ENCODE data around the gene RFX7. TPM values are rescaled to one million over a fixed set of nuclear protein-coding genes. Genes with fewer than 3 reads are reported as not detected.

Gene RFX7
- total RNA-seq, 2 donors from 2014 or later, result 4.4 to 5.9 TPM

GRCh38 chr15:56194035-56194434 is 49.6 kb downstream of the RFX7 start:
- H3K27me3 ChIP-seq, result no peaks in the 10 kb centered on the region
- H3K27ac ChIP-seq, result no peak overlapping the region

DNA sequence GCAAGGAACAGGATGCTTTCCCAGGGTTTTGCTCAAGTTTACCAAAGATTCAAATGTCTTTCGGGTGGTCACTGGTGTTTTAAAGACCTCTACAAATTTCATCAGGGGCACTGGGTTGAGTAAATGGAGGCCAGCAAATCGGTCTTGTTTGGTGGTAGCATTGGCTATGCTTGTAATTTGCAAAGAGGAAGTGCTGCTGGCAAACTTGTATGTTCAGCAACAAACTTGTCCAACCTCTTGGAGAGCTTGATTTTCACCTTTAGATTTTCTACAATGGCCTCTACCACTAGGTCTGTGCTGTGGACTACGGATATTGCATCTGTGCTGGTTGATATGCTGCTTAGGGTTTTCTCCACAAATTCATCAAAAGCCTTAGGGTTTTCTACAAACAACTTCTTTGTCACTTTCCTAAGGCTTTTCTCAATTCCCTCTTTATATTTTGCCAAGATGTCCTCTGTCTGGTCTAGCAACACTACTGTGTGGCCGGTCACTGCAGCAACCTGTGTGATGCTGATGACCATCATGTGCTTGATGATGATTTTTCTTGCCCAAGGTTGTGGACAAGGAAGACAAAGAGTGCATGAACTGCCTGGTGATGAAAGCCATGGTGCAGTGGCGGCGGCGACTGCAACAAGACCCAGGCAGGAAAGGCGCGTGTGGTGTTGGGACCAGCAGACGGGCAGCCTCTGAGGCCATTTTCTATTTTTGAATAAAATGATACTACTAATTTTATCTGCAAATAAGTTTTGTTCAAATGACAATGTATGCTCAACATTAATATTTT is 50.8 kb downstream of the RFX7 start:
- no peak for TF ChIP-seq CTCF (IDR thresholded peaks at IDR 0.05)
- no peak for DNase-seq (ENCODE audit: low spot score)
- H3K4me3 ChIP-seq, result no peak overlapping the region
- no peaks in the 10 kb centered on the region for H3K9me3 ChIP-seq
- H3K4me1 ChIP-seq, result no peaks in the 10 kb centered on the region
- no peaks in the 10 kb centered on the region for H3K27me3 ChIP-seq
- H3K36me3 ChIP-seq, result no peaks in the 10 kb centered on the region
- H3K27ac ChIP-seq, result no peak overlapping the region

More at GRCh38 chr15:56194035-56194434, 49.6 kb downstream of the RFX7 start:
- Histone ChIP-seq H3K4me3 (no peak overlapping the region), H3K9me3 (no peaks in the 10 kb centered on the region), H3K36me3 (no peaks in the 10 kb centered on the region), H3K4me1 (no peaks in the 10 kb centered on the region)
- no peak for TF ChIP-seq CTCF (IDR thresholded peaks at IDR 0.05)
- no peak for DNase-seq (ENCODE audit: low spot score)

DNA sequence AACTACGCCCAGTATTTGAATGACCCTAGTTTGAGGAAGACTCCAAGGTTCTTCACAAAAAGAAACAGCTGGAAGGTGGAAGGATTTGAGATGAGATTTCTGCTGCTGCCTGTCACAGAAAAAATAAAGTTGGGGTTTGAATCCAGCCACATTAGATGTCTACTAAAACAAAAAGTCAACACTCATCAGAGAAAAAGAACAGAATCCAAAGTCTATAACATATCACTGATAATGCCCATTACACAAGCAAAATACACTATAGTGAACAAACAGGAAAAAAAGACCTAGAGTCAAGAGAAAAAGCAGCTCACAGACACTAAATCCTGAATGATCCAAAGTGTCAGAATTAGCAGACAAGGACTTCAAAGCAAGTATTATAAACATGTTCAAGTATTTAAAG is 56.0 kb downstream of the RFX7 start:
- no peaks in the 10 kb centered on the region for H3K27me3 ChIP-seq
- DNase-seq (ENCODE audit: low spot score), result no peak
- no peak for TF ChIP-seq CTCF (IDR thresholded peaks at IDR 0.05)
- H3K4me1 ChIP-seq, result peaks cover 0 to 8% of the 10 kb centered on the region in 2 donors
- H3K27ac ChIP-seq, result no peak overlapping the region
- H3K9me3 ChIP-seq, result no peaks in the 10 kb centered on the region
- H3K4me3 ChIP-seq, result no peak overlapping the region
- no peaks in the 10 kb centered on the region for H3K36me3 ChIP-seq

- Histone ChIP-seq H3K36me3 (no peaks in the 10 kb centered on the region), H3K4me3 (no peak overlapping the region), H3K27ac (no peak overlapping the region), H3K9me3 (no peaks in the 10 kb centered on the region), H3K4me1 (peaks cover 0 to 8% of the 10 kb centered on the region in 2 donors), H3K27me3 (no peaks in the 10 kb centered on the region)
- DNase-seq (ENCODE audit: low spot score), result no peak
- no peak for TF ChIP-seq CTCF (IDR thresholded peaks at IDR 0.05)
Measured at GRCh38 chr15:56185980-56186379, 57.7 kb downstream of the RFX7 start.

DNA sequence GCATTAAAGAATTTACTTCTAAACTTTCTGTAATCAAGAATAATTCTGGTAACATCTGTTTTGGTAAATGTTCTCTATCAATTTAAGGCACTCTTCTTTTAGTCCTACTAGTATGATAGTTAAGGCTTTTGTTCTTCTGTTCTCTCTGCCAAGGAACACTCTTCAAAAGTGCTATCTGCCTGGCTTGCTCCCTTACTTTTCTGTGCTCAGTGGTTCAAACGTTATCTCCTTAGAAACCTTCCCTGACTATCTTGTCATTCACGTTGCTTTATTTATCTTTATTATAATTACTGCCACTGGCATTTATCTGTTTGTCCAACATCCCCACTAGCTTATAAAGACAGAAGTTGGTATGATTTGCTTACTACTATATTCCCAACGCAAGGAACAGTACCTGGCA is 59.2 kb downstream of the RFX7 start:
- no peak for TF ChIP-seq CTCF (IDR thresholded peaks at IDR 0.05)
- DNase-seq (ENCODE audit: low spot score), result no peak
- Histone ChIP-seq H3K4me1 (peaks cover 0 to 8% of the 10 kb centered on the region in 2 donors), H3K4me3 (no peak overlapping the region), H3K27ac (no peak overlapping the region), H3K27me3 (no peaks in the 10 kb centered on the region), H3K36me3 (no peaks in the 10 kb centered on the region), H3K9me3 (no peaks in the 10 kb centered on the region)

- Histone ChIP-seq H3K27me3 (no peaks in the 10 kb centered on the region), H3K9me3 (no peaks in the 10 kb centered on the region), H3K36me3 (no peaks in the 10 kb centered on the region), H3K27ac (no peak overlapping the region), H3K4me1 (no peaks in the 10 kb centered on the region), H3K4me3 (no peak overlapping the region)
- no peak for DNase-seq (ENCODE audit: low spot score)
- no peak for TF ChIP-seq CTCF (IDR thresholded peaks at IDR 0.05)
Measured at GRCh38 chr15:56180851-56181250, 62.8 kb downstream of the RFX7 start.
